ENCODE data around the gene SLC24A4.
"Not testable (repeated sequence)": the region's sequence is repeated elsewhere in the genome, so short reads cannot be mapped to it uniquely, and the experiment has no call there.

SLC24A4 gene

DNA sequence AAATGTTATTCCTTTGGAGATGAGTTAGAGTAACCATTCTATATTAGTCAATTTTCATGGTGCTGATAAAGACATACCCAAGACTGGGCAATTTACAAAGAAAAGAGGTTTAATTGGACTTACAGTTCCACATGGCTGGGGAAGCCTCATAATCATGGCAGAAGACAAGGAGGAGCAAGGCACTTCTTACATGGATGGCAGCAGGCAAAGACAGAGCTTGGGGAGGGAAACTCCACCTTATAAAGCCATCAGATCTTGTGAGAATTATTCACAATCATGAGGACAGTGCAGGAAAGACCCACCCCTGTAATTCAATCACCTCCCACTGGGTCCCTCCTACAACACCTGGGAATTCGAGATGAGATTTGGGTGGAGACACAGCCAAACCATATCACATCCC lies 79.5 kb downstream of the SLC24A4 start:
- not testable (repeated sequence) for DNase-seq (ENCODE audit: low read depth)

DNA sequence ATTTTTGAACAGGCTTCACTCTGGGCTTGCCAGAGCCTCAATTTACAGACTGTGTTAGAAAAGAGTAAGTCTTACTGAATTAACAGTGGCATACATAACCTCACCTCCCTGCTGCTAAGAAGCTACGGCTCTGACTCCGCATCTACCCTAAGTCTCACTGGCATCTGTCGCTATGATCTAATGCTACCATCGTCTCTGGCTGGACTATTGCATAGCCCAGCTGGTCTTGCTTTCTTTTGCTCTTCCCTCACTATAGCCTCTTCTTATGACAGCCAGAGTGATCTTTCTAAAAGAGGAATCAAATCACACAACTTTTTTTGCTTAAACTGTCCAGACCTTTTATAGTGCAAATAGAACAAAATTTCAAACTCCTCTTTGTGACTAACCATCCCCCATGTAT lies 81.1 kb downstream of the SLC24A4 start:
- DNase-seq (ENCODE audit: low read depth), result no peak

DNA sequence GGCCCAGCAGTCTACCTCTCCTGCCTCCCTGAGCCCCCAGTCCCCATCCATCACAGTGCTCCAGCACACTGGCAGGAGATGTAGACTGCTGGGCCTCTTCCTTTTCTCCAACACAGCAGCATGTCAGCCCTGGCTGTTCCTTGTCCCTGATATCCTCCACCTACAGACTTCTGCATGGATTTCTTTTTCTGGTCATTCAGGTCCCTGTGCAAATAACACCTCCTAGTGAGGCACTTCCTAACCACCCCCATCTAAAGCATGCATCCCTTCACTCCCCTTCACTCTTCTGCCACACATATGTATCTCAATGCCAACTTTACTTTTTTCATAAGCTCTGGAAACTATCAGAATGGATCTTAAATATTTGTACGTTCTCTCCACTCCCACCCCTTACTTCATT lies 81.5 kb downstream of the SLC24A4 start:
- no peak for DNase-seq (ENCODE audit: low read depth)

DNA sequence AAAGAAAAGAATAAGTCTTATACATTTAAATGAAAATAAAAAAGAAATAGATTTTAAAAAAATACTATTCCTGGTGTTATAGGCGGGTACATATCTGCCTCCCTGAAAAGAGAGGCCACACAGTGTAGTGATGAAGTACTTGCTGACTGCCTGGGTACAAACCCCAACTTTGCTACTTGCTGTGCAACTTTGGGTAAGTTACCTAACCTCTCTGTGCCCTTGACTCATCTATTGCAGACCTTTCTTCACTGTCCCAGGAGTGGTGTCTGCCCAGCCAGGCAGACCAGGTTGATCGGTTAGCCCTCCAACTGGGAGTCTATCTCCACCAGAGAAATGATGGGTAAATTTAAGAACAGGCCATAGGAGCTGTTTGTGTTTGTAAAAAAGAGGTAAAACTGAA lies 82.0 kb downstream of the SLC24A4 start:
- no peak for DNase-seq (ENCODE audit: low read depth)

DNA sequence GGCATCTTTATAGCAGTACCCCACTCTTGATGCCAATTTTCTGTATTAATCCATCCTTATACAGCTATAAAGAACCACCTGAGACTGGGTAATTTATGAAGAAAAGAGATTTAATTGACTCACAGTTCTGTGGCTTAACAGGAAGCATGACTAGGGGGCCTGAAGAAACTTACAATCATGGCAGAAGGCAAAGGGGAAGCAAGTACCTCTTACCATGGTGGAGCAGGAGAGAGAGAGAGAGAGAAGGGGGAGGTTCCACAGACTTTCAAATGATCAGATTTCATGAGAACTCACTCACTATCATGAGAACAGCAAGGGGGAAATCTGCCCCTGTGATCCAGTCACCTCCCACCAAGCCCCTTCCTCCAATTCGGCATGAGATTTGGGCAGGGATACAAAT lies 84.4 kb downstream of the SLC24A4 start:
- no peak for DNase-seq (ENCODE audit: low read depth)

DNA sequence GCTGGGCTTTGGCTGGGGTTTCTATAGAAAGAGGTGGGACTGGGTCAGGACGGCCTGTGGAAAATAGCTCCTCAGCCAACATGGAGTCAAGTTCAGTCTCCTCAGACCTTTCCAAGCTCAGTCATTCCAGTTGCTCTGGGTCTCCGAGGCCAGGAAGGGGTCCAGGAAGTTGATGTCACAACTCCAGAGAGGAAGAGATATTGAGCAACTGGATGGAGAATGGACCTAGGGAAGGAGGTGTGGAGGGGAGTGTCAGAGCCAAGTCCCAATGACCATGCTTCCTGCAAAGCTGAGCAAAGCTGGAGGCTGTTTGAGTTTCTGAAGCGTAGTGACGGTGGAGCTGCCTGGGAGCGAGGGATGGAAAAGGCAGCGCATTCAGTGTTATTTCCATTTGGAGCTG lies 86.1 kb downstream of the SLC24A4 start:
- DNase-seq (ENCODE audit: low read depth), result no peak

DNA sequence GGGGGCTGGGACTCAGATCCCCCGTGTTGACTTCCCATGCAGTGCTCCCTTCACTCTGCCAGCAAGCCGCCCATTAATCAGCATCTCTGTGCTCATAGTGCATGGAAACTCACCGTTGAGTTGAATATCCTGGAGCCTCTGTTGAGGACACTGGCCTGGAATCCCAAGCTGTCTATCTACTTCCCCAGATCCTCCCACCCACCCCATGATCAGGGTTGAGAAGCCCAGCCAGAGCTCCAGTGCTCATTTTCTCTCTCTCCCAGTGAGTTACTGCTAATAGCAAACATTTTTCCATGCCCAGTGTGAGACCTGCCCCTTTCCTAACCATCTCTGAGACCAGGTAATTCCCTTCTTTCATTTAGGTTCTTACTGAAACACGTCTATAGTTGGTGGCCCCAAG lies 88.2 kb downstream of the SLC24A4 start:
- DNase-seq (ENCODE audit: low read depth), result no peak

DNA sequence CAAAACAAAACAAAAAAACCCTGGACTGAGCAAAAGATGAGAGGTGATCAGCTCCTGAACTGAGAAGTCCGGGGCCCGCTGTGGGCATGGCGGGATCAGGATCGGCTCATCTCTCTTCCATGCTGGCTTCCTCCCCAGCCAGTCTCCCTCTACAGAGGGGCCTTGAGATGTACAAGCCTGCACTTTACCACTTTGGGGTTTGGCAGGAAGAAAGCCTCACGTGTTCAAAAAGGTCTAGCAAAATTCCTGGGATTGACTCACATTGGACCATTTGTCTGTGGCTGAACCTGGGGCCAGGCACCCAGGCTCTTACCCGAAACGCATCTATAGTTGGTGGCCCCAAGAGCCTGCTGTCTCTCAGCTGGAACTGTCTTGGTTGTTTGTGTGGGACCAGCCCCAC lies 89.0 kb downstream of the SLC24A4 start:
- DNase-seq (ENCODE audit: low read depth), result no peak

DNA sequence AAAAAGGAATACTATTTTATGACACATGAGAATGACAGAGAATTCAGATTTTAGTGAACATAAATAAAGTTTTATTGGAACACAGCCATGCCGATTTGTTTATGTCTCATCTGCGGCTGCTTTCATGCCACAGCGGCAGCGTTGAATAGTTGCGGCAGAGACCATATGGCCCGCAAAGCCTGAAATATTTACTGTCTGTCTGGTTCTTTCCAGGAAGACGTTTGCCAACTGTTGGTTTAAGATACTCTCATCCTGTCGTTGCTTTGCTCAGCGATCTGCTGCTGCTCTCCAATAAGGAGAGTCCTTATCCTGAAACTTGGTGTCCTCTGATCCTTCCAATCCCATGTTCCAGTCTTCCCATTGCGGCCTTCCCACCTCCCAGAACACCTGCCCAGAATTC lies 89.9 kb downstream of the SLC24A4 start:
- no peak for DNase-seq (ENCODE audit: low read depth)

DNA sequence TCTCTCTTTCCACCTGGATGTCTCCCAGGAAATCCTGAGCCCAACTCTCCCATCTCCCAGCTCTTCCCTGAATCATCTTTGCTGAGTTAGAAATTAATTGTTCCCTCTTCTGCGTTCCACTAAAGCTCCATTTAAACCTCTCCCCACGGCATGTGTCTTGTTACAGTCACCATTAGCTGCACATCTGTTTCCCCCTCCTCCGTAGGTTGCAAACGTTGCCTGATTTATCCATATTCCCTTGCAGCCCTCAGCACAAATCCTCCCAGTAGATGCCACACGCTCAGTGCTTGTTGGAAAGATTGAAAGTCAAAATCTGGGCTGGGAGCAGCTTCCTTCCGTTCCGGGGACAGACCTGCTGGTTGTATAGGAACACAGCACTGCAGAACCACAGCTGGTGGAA lies 90.4 kb downstream of the SLC24A4 start:
- no peak for DNase-seq (ENCODE audit: low read depth)

DNA sequence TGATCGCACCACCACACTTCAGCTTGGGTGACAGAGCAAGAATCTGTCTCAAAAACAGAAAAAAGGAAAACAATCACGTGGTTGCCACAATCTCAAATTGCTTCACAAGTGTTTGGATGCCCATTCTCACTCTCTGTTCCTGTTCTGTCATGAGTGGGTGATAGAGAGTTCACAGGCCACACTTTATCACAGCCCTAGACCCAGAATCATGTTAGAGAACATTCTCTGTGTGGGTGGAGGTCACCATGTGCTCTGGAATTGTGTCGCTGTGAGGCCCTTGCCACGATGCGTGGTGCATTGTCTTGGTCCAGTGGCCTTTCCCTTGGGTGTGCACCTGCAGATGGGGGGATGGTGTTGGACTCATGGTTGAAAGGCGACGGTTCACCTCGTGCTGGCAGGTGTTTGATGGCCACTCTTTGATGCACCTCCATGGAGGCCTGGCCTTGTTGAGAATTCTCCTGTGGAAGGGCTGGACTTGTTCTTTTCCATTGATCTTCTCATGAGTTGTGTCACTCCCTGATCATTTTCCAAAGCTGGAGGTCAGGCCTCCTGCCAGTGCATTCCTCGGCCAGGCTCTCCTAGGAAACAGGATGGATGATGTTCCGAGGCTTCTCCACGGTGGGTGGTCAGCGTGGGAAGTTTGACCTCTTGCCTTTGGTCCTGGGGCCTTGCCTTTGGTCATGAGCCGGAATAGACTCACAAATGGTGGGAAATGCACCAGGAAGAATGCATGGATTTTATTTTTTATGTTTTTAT lies 91.9 kb downstream of the SLC24A4 start:
- DNase-seq (ENCODE audit: low read depth), result no peak

DNA sequence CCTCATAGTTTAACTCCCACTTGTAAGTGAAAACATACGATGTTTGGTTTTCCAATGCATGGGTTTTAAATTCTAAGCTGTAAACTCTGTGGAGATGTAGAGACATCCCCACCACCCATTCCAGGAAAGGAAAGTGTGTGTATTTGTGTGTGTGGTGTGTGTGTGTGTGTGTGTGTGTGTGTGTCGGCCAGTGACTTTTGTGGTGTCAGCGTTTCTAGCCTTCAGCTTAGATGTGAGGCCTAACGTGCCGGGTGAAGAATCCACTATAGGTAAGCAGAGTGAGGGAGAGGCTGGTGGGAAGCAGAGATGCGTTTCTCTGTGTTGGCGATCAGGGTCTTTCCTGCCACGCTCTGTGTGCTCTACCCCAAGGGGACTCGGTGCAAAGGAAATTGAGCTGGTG lies 93.0 kb downstream of the SLC24A4 start:
- DNase-seq (ENCODE audit: low read depth), result no peak

DNA sequence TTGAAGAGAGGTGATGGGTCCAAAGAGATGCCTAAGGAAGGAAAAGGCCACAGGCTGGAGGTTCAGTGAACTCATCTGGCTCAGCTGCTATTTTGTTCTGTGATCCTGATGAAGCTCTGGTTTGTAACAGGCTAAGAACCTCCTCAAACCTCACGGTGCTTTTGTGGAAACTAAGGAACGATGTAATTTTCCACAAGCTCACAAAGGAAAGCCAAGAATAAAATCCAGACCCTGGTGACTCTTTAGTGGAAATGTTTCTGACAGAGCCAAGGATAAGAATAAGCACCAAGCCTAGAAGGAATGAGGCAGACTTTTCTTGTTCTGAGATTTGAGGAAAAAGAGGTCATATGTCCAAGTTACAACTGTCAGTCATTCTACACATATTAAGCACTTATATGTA lies 93.6 kb downstream of the SLC24A4 start:
- DNase-seq (ENCODE audit: low read depth), result no peak

DNA sequence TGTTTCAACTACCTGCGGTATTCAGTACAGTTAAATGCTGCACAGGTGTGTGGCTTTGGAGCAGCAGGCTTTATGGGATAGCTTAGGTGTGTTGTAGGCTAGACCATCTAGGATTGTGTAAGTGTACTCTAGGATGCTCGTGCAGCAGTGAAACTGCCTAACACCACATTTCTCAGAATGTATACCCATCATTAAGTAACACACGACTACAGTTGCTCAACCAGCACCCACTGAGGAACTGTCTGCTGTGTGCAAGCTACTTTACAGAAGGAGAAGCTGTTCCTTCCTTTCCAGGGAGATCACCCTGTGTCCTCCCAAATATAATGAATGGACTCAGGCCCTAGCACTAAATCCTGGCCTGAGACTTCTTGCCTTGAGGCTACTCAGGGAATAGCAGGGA lies 94.8 kb downstream of the SLC24A4 start:
- no peak for DNase-seq (ENCODE audit: low read depth)

DNA sequence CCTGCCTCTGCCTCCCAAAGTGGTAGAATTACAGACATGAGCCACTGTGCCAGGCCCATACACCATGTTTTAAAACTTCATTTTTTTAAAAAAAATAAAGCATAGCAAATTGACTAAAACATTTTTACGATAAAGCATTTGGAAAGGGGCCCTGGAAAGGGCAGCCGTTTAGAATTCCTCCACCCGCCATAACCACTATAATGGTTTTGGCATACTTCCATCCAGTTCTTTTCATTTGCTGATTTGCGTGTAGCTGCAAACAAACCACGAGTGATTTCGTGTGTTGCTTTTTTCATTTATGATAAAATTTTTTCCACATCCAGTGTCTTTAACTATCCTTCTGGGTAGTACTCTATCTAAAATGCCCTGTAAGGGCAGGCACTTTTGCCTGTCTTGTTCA lies 98.8 kb downstream of the SLC24A4 start:
- DNase-seq (ENCODE audit: low read depth), result no peak

DNA sequence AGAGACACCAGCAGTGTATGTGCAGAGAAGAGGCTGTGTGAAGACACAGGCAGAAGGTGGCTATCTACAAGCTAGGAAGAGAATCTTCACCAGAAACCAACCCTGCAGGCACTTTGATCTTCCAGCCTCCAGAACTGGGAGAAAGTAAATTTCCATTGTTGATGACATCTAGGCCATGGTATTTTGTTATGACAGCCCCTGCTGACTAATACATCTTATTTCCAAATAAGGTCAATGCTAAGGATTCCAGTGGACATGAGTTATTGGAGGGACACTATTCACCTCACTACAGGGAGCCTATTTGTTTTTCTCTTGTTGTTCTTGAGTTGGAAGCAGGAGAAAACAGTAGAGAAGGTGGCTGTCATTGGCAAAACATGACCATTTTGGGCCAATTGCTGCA lies 102.1 kb downstream of the SLC24A4 start:
- DNase-seq (ENCODE audit: low read depth), result no peak

DNA sequence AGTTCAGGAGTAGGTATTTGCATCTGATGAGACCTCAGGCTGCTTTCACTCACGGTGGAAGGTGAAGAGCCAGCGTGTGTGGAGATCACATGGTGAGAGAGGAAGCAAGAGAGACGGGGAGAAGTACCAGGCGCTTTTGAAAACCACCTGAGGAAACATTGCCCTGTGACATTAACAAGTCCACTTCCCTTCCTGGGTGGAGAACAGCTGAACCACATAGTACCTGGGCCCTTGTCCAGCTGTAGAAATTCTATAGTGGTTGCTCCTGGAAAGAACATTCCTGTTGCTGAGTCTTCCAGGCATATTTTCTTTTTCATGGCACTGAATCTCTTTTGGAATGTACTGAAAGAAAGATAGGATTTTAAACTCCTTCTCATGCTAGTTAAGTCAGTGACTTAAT lies 103.3 kb downstream of the SLC24A4 start:
- DNase-seq (ENCODE audit: low read depth), result no peak

DNA sequence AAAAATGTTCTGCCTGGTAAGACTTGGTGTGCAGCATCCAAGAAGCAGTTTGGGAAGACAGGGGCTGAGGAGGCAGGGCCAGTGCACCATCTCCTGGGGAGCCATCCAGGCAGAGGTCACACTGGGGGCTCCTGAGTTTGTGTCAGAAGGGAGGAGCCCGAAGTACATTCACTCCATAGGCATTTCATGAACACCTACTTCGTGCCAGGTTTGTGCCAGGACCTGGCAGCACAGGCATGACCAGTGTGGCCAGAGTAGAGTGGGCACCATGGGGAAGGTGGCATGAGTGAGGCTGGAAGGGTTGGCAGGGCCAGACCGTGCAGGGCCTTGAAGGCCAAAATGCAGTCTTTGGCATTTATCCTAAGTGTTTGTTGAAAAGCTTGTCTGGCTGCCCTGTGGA lies 104.1 kb downstream of the SLC24A4 start:
- no peak for DNase-seq (ENCODE audit: low read depth)

DNA sequence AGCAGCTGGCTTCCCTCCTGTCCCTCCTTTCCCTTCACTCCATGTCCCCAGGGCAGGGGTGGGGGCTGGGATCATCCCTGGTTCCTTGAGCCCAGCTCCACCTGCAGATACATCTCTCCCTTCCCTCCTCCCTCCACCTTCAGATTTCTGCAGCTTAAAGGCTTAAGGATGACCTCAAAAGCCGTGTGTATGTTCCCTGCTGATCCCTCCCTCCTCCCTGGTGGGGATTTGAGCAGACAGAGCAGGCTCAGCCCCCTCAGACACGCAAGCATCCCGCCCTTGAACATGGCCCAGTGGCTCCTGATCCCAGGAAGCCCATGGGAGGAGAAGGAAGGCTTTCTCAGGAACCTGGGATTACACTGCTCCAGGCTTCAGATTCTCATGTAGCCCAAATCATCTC lies 107.7 kb downstream of the SLC24A4 start:
- DNase-seq (ENCODE audit: low read depth), result no peak

DNA sequence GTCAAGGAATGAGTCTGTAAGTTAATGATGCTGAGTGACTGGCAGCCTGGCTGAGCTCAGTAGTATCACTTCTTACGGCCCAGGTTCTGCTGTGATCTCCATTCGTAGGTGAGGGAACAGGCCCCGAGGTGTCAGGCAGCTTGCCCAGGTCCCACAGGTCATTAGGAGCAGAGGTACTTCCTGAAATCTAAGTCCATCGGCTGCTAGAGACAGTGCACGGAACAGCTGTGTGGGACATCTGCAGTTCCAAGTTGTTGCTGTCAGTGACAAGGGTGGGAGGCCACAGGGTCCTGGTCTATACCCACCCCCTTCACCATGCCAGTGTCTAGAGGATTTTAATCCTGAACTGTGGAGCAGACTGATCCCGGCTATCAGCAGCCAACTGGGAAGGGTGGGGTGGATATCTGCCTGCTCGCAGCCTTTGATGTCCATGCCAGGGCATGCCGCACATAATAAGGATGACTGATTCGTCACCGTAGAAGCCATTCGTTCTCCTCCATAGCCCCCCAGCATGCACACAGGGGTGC lies 108.3 kb downstream of the SLC24A4 start:
- no peak for DNase-seq (ENCODE audit: low read depth)

DNA sequence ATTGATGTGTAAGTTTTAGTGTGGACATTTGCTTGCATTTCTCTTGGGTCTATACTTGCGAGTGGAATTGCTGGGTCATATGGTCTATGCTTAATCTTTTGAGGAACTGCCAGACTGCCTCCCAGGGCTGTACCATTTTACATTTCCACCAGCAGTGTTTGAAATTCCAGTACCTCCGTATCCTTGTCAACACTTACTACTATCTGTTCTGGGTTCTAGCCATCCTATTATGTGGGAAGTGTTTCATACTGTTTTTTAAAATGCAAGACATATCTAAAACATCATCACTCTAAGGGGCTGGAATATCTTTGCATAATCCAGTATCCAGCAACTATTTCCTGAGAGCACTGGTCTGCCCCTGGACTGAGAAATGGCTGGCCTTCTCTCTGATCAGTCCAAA lies 110.4 kb downstream of the SLC24A4 start:
- no peak for DNase-seq (ENCODE audit: low read depth)

DNA sequence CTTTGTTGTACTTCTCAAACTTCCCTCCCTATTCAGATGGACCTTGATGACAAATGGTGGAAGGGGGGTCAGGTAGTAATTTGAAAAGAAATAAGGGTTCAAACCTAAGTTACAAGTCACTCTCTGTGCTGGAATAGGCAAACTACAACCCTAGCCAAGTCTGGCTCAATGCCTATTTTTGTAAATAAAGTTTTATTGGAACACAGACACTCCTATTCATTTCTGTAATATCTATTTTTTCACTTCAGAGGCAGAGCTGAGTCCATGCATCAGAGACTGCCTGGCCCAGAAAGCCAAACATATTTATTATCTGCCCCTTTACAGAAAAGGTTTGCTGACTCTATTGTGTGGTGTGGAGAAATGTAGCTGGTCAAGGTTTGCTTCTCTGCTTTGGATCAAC lies 112.2 kb downstream of the SLC24A4 start:
- no peak for DNase-seq (ENCODE audit: low read depth)

DNA sequence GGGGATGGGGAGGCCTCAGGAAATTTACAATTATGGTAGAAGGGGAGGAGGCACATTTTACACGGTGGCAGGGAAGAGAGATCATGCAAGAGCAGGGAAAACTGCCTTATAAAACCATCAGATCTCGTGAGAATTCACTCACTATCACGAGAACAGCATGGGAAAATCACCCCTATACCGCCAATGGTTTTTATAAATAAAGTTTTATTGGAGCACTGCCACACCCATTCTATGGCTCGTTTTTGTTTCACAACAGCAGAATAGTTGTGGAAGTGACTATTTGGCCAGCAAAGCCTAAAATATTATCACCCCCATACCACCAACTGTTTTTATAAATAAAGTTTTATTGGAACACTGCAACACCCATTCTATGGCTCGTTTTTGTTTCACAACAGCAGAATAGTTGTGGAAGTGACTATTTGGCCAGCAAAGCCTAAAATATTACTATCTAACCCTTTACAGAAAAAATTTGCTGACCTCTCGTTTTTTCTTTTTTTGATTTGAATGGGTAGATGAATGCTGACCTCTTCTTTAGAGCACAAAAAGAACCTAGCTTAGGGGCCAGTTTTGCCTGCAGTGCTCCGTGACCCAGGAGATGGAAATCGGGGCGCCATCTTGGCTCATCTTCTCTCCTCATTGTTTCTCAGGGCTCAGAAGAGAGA lies 113.3 kb downstream of the SLC24A4 start:
- no peak for DNase-seq (ENCODE audit: low read depth)

DNA sequence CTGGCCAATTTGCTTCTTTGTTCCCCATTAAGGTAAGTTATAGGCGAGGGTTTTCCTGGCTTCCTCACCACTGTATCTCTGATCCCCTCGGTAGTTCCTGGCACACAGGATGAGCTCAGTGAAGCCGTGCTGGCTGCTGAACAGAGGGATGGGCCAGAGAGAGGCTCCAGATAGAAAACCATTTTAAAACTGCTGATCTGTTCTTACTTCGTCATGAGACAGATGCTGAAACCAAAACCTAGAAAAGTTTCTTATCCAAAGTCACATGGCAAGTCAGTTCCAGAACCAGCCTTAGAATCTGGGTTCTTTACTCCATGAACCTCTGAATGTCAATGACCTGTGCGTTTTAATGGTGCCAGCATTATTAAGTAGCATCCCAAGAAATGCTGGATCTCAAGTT lies 114.3 kb downstream of the SLC24A4 start:
- no peak for DNase-seq (ENCODE audit: low read depth)

Measured in stimulated activated CD8-positive, alpha-beta memory T cell treated with anti-CD3 and anti-CD28 coated beads, Interleukin-4, amount 100 ng/mL, for 24 hours (primary cell).